GM12878 (cell line): Measurements from ENCODE around the gene MAD1L1.

Experiments
- ASH2L ChIP-seq: fragments of 300-600, 200-600 bp; sonication (generic); IDR thresholded peaks from 2 replicates; pipeline ENCODE4 v1.6.1; 2017; ENCODE audit warnings: low read depth, mild to moderate bottlenecking, borderline replicate concordance
- ATF2 ChIP-seq: IDR thresholded peaks from 2 replicates; pipeline ENCODE4 v1.6.1; 2012; ENCODE audit warnings: low read length, inconsistent platforms
- CEBPB ChIP-seq, 2 experiments: fragments of 150-350 bp in 1 of 2; IDR thresholded peaks; 2 replicates each; pipeline ENCODE4 v1.6.1; 2012 to 2014; ENCODE audit warnings: low read depth in 2 of 2, low read length in 2 of 2, borderline replicate concordance in 1 of 2, inconsistent platforms in 1 of 2
- CHD1 ChIP-seq: IDR thresholded peaks from 2 replicates; pipeline ENCODE4 v1.6.1; 2012; ENCODE audit warnings: low read depth, low read length, improper control_type of control experiment
- CTCF ChIP-seq, 3 experiments: IDR thresholded peaks in 2 of 3; conservative IDR thresholded peaks in 1 of 3; 2 replicates each; pipeline ENCODE4 v1.5.1; 2011; ENCODE audit warnings: low read depth in 3 of 3, low read length in 3 of 3, mild to moderate bottlenecking in 3 of 3, control low read depth in 2 of 3, moderate library complexity in 2 of 3, inconsistent platforms in 1 of 3, mixed read lengths in 1 of 3; ENCODE audit not compliant: control insufficient read depth in 2 of 3, insufficient read depth in 1 of 3; ENCODE audit errors: extremely low read depth in 1 of 3
- EGR1 ChIP-seq, 2 experiments: IDR thresholded peaks; 1 replicate in 1 of 2; 2 replicates in 1 of 2; pipeline ENCODE4 v1.6.1; 2011 to 2012; ENCODE audit warnings: low read depth in 2 of 2, low read length in 2 of 2, borderline replicate concordance in 1 of 2, mild to moderate bottlenecking in 1 of 2, moderate library complexity in 1 of 2
- EP300 ChIP-seq, 2 experiments: fragments of 150-350 bp in 1 of 2; IDR thresholded peaks; 2 replicates each; pipeline ENCODE4 v1.6.1; 2011 to 2012; ENCODE audit warnings: low read depth in 2 of 2, low read length in 2 of 2, borderline replicate concordance in 1 of 2, improper control_type of control experiment in 1 of 2, inconsistent platforms in 1 of 2; ENCODE audit not compliant: control insufficient read depth in 1 of 2
- FOXM1 ChIP-seq: IDR thresholded peaks from 2 replicates; pipeline ENCODE4 v1.6.1; 2012; ENCODE audit warnings: low read depth, mild to moderate bottlenecking, inconsistent platforms, low read length, moderate library complexity
- HDAC2 ChIP-seq: fragments of 200-600 bp; sonication (generic); IDR thresholded peaks from 2 replicates; pipeline ENCODE4 v1.6.1; 2017
- MLLT1 ChIP-seq: fragments of 450-650 bp; IDR thresholded peaks from 2 replicates; pipeline ENCODE4 v1.6.1; 2016; ENCODE audit warnings: mild to moderate bottlenecking
- SRF ChIP-seq, 2 experiments: IDR thresholded peaks; 2 replicates each; pipeline ENCODE4 v1.6.1; 2011; ENCODE audit warnings: low read depth in 2 of 2, low read length in 2 of 2, mild to moderate bottlenecking in 1 of 2, moderate library complexity in 1 of 2
- ZNF274 ChIP-seq: IDR thresholded peaks from one replicate; pipeline ENCODE4 v1.8.0; 2011; ENCODE audit not compliant: insufficient read length, insufficient read depth

- TF ChIP-seq CTCF (IDR thresholded peaks at IDR 0.05 in 2 of 3, conservative IDR thresholded peaks at IDR 0.05 in 1 of 3; ENCODE audit: control insufficient read depth in 2 of 3, extremely low read depth in 1 of 3, insufficient read depth in 1 of 3, low read depth in 3 of 3, low read length in 3 of 3) (no peak), CHD1 (no peak), MLLT1 (no peak), EP300 (IDR thresholded peaks at IDR 0.05; ENCODE audit: borderline replicate concordance in 1 of 2, control insufficient read depth in 1 of 2, low read depth in 2 of 2, low read length in 2 of 2) (no peak), ZNF274 (no peak), FOXM1 (no peak), ASH2L (no peak), CEBPB (IDR thresholded peaks at IDR 0.05; ENCODE audit: borderline replicate concordance in 1 of 2, low read depth in 2 of 2, low read length in 2 of 2) (no peak), SRF (IDR thresholded peaks at IDR 0.05; ENCODE audit: low read depth in 2 of 2, low read length in 2 of 2) (no peak), ATF2 (no peak), EGR1 (IDR thresholded peaks at IDR 0.05; ENCODE audit: borderline replicate concordance in 1 of 2, low read depth in 2 of 2, low read length in 2 of 2) (no peak), HDAC2 (no peak)
Observed at GRCh38 chr7:2103071-2103898, 129.5 kb downstream of the MAD1L1 start.
